Prostate gland (tissue), 2 donors: Measurements from ENCODE around the gene GRAMD1A. TPM values are rescaled to one million over a fixed set of nuclear protein-coding genes. Genes with fewer than 3 reads are reported as not detected.

ENCODE experiments used
- DNase-seq: peaks from one replicate; pipeline ENCODE4 v3.0.0-alpha.2; 2019; ENCODE audit warnings: low spot score
- H3K27ac ChIP-seq, 2 donors: fragments of 200-600 bp; sonication (generic); 2 replicates each; pipeline ENCODE4 v1.5.1; 2017 to 2019
- H3K27me3 ChIP-seq: fragments of 200-600 bp; sonication (generic); replicated peaks from 2 replicates; pipeline ENCODE4 v1.5.1; 2019; ENCODE audit not compliant: insufficient read depth
- H3K36me3 ChIP-seq, 2 donors: fragments of 200-600 bp; sonication (generic); 1 replicate in 1 of 2; 2 replicates in 1 of 2; pipeline versions ENCODE4 v1.5.1 to v1.8.1; 2017 to 2019
- H3K4me1 ChIP-seq: fragments of 200-600 bp; sonication (generic); replicated peaks from 2 replicates; pipeline ENCODE4 v1.5.1; 2019
- H3K4me3 ChIP-seq, 2 donors: fragments of 200-600 bp; sonication (generic); 2 replicates each; pipeline ENCODE4 v1.5.1; 2017 to 2019
- H3K9me3 ChIP-seq: fragments of 200-600 bp; sonication (generic); 2 replicates; pipeline ENCODE4 v1.5.1; 2017
- CTCF ChIP-seq, 4 experiments: fragments of 200-600 bp in 2 of 4; fragments of 450-650 bp in 2 of 4; sonication (generic) in 2 of 4; IDR thresholded peaks; 1 replicate in 3 of 4; 2 replicates in 1 of 4; pipeline ENCODE4 v1.5.1; 2016 to 2019; ENCODE audit warnings: antibody characterized with exemption in 4 of 4, mild to moderate bottlenecking in 2 of 4, moderate library complexity in 2 of 4
- POLR2A ChIP-seq: fragments of 450-650 bp; IDR thresholded peaks from one replicate; pipeline ENCODE4 v1.6.1; 2016; ENCODE audit warnings: antibody characterized with exemption, mild to moderate bottlenecking
- POLR2AphosphoS5 ChIP-seq: sonication (generic); formaldehyde crosslinking; IDR thresholded peaks from one replicate; pipeline ENCODE4 v1.6.1; 2017; ENCODE audit warnings: antibody characterized with exemption
- WGBS: methylation state at CpG from one replicate; pipeline ENCODE4 v1.1.5; 2018; 5-methylcytosine and 5-hydroxymethylcytosine counted together
- intact Hi-C: fragments of 100-400 bp; cut with DNase I; formaldehyde crosslinking; loops from one replicate; pipeline ENCODE4 v1.14.2; 2022
- total RNA-seq, 2 donors: library from RNA; depleted of rRNA; stranded (reverse); fragments of >200 nt; gene quantifications; one replicate each; pipeline ENCODE4 v1.1.0, GENCODE V29; 2016

GRAMD1A gene
- total RNA-seq, 2 donors from 2014 or later = 32.2 to 120 TPM

DNA sequence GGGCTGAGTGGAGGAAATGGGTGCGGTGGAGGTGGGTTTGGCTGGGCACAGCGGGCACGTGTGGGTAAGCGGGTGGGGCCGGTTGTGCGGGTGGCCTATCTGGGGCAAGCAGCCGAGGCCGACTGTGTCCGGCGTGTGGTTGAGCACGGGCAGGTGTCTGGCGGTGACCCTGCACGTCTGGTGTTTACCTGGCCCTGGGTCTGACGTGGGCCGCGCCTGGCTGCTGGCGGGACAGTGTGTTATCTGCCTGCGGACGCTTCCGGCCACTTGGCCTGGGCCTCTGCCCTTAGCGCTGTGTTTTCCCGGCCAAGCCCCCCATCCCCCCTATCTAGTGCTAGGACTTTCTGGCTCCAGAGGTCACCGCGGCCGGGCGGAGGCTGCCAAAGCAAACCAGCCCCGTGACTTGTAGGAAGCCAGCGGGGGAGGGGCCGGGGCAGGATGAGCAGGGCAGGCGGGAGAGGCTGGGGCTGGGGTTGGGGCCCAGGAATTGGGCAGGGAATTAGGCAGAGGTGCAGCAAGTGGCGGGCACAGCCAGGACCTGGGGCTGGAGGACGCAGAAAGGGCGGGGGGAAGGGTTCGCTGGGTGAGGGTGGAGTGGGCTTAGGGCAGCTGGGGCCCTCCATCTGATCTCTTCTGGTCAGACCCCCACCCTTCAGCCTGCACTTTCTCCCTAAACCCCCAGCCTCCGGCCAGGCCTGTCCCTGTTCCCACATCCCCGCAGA is 40.9 kb downstream of the GRAMD1A start:
- 30% methylated on average over 35 of the region's 36 CpGs for WGBS
- intact Hi-C loops = no loop called here
- DNase-seq = peak; percentile 69

GRCh38 chr19:35041548-35042055 is 41.5 kb downstream of the GRAMD1A start, which contains the start of gene HPN:
Gene HPN, plus strand, starts transcription at chr19:35041721. Its CDS starts 786 bp downstream, at chr19:35042507.
- peak; percentile 56 for DNase-seq
- Histone ChIP-seq H3K36me3 (no peaks in the 10 kb centered on the region), H3K4me1 (peaks cover 3% of the 10 kb centered on the region), H3K27me3 (no peaks in the 10 kb centered on the region), H3K9me3 (no peaks in the 10 kb centered on the region), H3K4me3 (peak within 1 kb of the TSS; percentile 3 to 18), H3K27ac (peak within 1 kb of the TSS; percentile 54 to 64)
- intact Hi-C loops = no loop called here
- 45% methylated on average over 18 of the region's 19 CpGs for WGBS
- no peak for TF ChIP-seq POLR2A
- TF ChIP-seq CTCF (IDR thresholded peaks at IDR 0.05) = no peak
- no peak for TF ChIP-seq POLR2AphosphoS5

More for the DNA sequence above, 40.9 kb downstream of the GRAMD1A start:
- Histone ChIP-seq H3K4me3 (peak overlapping the region in 1 of 2 donors; percentile 18), H3K27me3 (no peaks in the 10 kb centered on the region), H3K9me3 (no peaks in the 10 kb centered on the region), H3K4me1 (peaks cover 3% of the 10 kb centered on the region), H3K27ac (peak overlapping the region; percentile 54 to 64), H3K36me3 (no peaks in the 10 kb centered on the region)
- TF ChIP-seq POLR2AphosphoS5 (peak; percentile 61), CTCF (IDR thresholded peaks at IDR 0.05) (no peak)

- no peak for TF ChIP-seq POLR2AphosphoS5
- TF ChIP-seq POLR2A = no peak
- no peak for TF ChIP-seq CTCF (IDR thresholded peaks at IDR 0.05)
- no peak for DNase-seq
- Histone ChIP-seq H3K4me3 (peak overlapping the region; percentile 3 to 18), H3K36me3 (no peaks in the 10 kb centered on the region), H3K9me3 (no peaks in the 10 kb centered on the region), H3K27me3 (no peaks in the 10 kb centered on the region), H3K27ac (peak overlapping the region; percentile 54 to 64), H3K4me1 (peaks cover 5% of the 10 kb centered on the region)
- intact Hi-C loops = no loop called here
- 71% methylated on average over 14 of the region's 14 CpGs for WGBS
These were observed 42.1 kb downstream of the GRAMD1A start for GRCh38 chr19:35042056-35042730.

GRCh38 chr19:35042954-35043604 is 43.0 kb downstream of the GRAMD1A start:
- Histone ChIP-seq H3K36me3 (no peaks in the 10 kb centered on the region), H3K9me3 (no peaks in the 10 kb centered on the region), H3K27me3 (no peaks in the 10 kb centered on the region), H3K27ac (no peak overlapping the region), H3K4me3 (no peak overlapping the region), H3K4me1 (peaks cover 10% of the 10 kb centered on the region)
- no peak for DNase-seq
- WGBS = 90% methylated on average over 14 of the region's 14 CpGs
- intact Hi-C loops = no loop called here
- no peak for TF ChIP-seq POLR2A
- TF ChIP-seq CTCF (IDR thresholded peaks at IDR 0.05) = no peak
- no peak for TF ChIP-seq POLR2AphosphoS5
